ENCODE measurements around the gene GOLT1A.

The GOLT1A gene

GRCh38 chr1:204230211-204230610 is 16.4 kb upstream of the GOLT1A start:
- DNase-seq, result no peak
- H3K27ac Mint-ChIP-seq, result no peak overlapping the region

GRCh38 chr1:204228896-204229295 is 15.1 kb upstream of the GOLT1A start:
- Mint-ChIP-seq H3K27ac (no peak overlapping the region), H3K36me3 (ENCODE audit: low read depth) (peaks cover 11% of the 10 kb centered on the region), H3K4me1 (peaks cover 7% of the 10 kb centered on the region), H3K27me3 (ENCODE audit: low read depth, poor library complexity) (peaks cover 29% of the 10 kb centered on the region), H3K4me3 (no peak overlapping the region), H3K9me3 (peaks cover 17% of the 10 kb centered on the region)
- TF ChIP-seq CTCF (IDR thresholded peaks at IDR 0.05), result no peak
- DNase-seq, result no peak

More at GRCh38 chr1:204230211-204230610, 16.4 kb upstream of the GOLT1A start:
- TF ChIP-seq CTCF (IDR thresholded peaks at IDR 0.05), result no peak
- peaks cover 11% of the 10 kb centered on the region for H3K36me3 Mint-ChIP-seq (ENCODE audit: low read depth)
- peaks cover 31% of the 10 kb centered on the region for H3K27me3 Mint-ChIP-seq (ENCODE audit: low read depth, poor library complexity)
- peaks cover 7% of the 10 kb centered on the region for H3K4me1 Mint-ChIP-seq
- peaks cover 17% of the 10 kb centered on the region for H3K9me3 Mint-ChIP-seq
- no peak overlapping the region for H3K4me3 Mint-ChIP-seq

- peaks cover 11% of the 10 kb centered on the region for H3K36me3 Mint-ChIP-seq (ENCODE audit: low read depth)
- TF ChIP-seq CTCF (IDR thresholded peaks at IDR 0.05), result no peak
- peaks cover 7% of the 10 kb centered on the region for H3K4me1 Mint-ChIP-seq
- H3K27me3 Mint-ChIP-seq (ENCODE audit: low read depth, poor library complexity), result peaks cover 23% of the 10 kb centered on the region
- no peak overlapping the region for H3K27ac Mint-ChIP-seq
- H3K9me3 Mint-ChIP-seq, result peaks cover 17% of the 10 kb centered on the region
- H3K4me3 Mint-ChIP-seq, result no peak overlapping the region
- no peak for DNase-seq
Measured at GRCh38 chr1:204227996-204228785, 14.4 kb upstream of the GOLT1A start.

GRCh38 chr1:204227351-204227750 is 13.6 kb upstream of the GOLT1A start:
- TF ChIP-seq CTCF (IDR thresholded peaks at IDR 0.05), result no peak
- no peak for DNase-seq
- peaks cover 12% of the 10 kb centered on the region for H3K4me1 Mint-ChIP-seq
- peaks cover 14% of the 10 kb centered on the region for H3K9me3 Mint-ChIP-seq
- H3K27me3 Mint-ChIP-seq (ENCODE audit: low read depth, poor library complexity), result peaks cover 27% of the 10 kb centered on the region
- peaks cover 8% of the 10 kb centered on the region for H3K36me3 Mint-ChIP-seq (ENCODE audit: low read depth)
- no peak overlapping the region for H3K4me3 Mint-ChIP-seq
- H3K27ac Mint-ChIP-seq, result no peak overlapping the region

- Mint-ChIP-seq H3K9me3 (peaks cover 7% of the 10 kb centered on the region), H3K27me3 (ENCODE audit: low read depth, poor library complexity) (peaks cover 27% of the 10 kb centered on the region), H3K4me3 (no peak overlapping the region), H3K27ac (no peak overlapping the region), H3K36me3 (ENCODE audit: low read depth) (no peaks in the 10 kb centered on the region), H3K4me1 (peaks cover 12% of the 10 kb centered on the region)
- TF ChIP-seq CTCF (IDR thresholded peaks at IDR 0.05), result no peak
- DNase-seq, result no peak
Measured at GRCh38 chr1:204225841-204226735, 12.3 kb upstream of the GOLT1A start.
